ENCODE results near the gene CKS1B. TPM values are rescaled to one million over a fixed set of nuclear protein-coding genes. Genes with fewer than 3 reads are reported as not detected.
"Not testable (repeated sequence)": the region's sequence is repeated elsewhere in the genome, so short reads cannot be mapped to it uniquely, and the experiment has no call there.

The CKS1B gene
- total RNA-seq, 2 experiments from 2014 or later: 204 to 230 TPM

GRCh38 chr1:154974808-154975408 is 427 bp downstream of the CKS1B start:
- peak overlapping the region; percentile 89 for H3K27ac ChIP-seq (ENCODE audit: low read depth, low read length, poor library complexity, severe bottlenecking)
- intact Hi-C loops (cut with micrococcal nuclease; ENCODE audit: unreplicated experiment): loop anchor here (1.0 kb wide), 3 partner anchors 8 to 24 kb away; partner anchors contain the start of genes FLAD1 and PYGO2
- peak overlapping the region; percentile 83 for H3K4me3 ChIP-seq (ENCODE audit: low read depth, low read length, poor library complexity, severe bottlenecking)
- peaks cover 15% of the 10 kb centered on the region; the same call in 1 of the 2 replicates for H4K20me1 ChIP-seq (ENCODE audit: insufficient read depth, low read length)
- TF ChIP-seq EZH2phosphoT487 (IDR thresholded peaks at IDR 0.05; ENCODE audit: borderline replicate concordance, low read depth, low read length) (no peak), CTCF (conservative IDR thresholded peaks at IDR 0.05; ENCODE audit: low read length) (no peak)
- peak; percentile 98 for DNase-seq (ENCODE audit: low spot score)
- peaks cover 49% of the 10 kb centered on the region for H3K36me3 ChIP-seq (ENCODE audit: insufficient read depth, low read length)
- H3K79me2 ChIP-seq (ENCODE audit: insufficient read depth, low read depth, low read length): peaks cover 72% of the 10 kb centered on the region
- peaks cover 52% of the 10 kb centered on the region for H3K4me1 ChIP-seq (ENCODE audit: insufficient read depth, low read length, poor library complexity, severe bottlenecking)
- no peak overlapping the region; the same call in 1 of the 2 replicates for H2AFZ ChIP-seq (ENCODE audit: low read length)
- H3K9me3 ChIP-seq (ENCODE audit: low read length): no peaks in the 10 kb centered on the region
- ChIA-PET CTCF (ENCODE audit: unreplicated experiment) (no interaction called here), POLR2A (interaction anchor here (0.5 to 0.8 kb wide), 3 partner anchors 47 to 114 kb away, joined by 3 read pairs; no protein-coding TSS in a partner anchor)
- H3K4me2 ChIP-seq (ENCODE audit: low read length): peak overlapping the region; percentile 83
- H3K9me2 ChIP-seq (ENCODE audit: insufficient read depth, low read length): no peaks in the 10 kb centered on the region
- BruUV-seq (replicated peaks): TSS peak; percentile 55

- peak; percentile 50 for DNase-seq (ENCODE audit: low spot score)
- peaks cover 15% of the 10 kb centered on the region; the same call in 1 of the 2 replicates for H4K20me1 ChIP-seq (ENCODE audit: insufficient read depth, low read length)
- peaks cover 72% of the 10 kb centered on the region for H3K79me2 ChIP-seq (ENCODE audit: insufficient read depth, low read depth, low read length)
- peak overlapping the region; percentile 83 for H3K4me2 ChIP-seq (ENCODE audit: low read length)
- H3K36me3 ChIP-seq (ENCODE audit: insufficient read depth, low read length): peaks cover 52% of the 10 kb centered on the region
- no TSS peak for BruUV-seq (replicated peaks)
- peak overlapping the region; percentile 83 for H3K4me3 ChIP-seq (ENCODE audit: low read depth, low read length, poor library complexity, severe bottlenecking)
- CTCF ChIA-PET (ENCODE audit: unreplicated experiment): no interaction called here
- TF ChIP-seq EZH2phosphoT487 (IDR thresholded peaks at IDR 0.05; ENCODE audit: borderline replicate concordance, low read depth, low read length) (no peak), CTCF (conservative IDR thresholded peaks at IDR 0.05; ENCODE audit: low read length) (no peak)
- no peaks in the 10 kb centered on the region for H3K9me2 ChIP-seq (ENCODE audit: insufficient read depth, low read length)
- H3K9me3 ChIP-seq (ENCODE audit: low read length): no peaks in the 10 kb centered on the region
- no peak overlapping the region for H2AFZ ChIP-seq (ENCODE audit: low read length)
- intact Hi-C loops (cut with micrococcal nuclease; ENCODE audit: unreplicated experiment): loop anchor here (1.0 kb wide), 1 partner anchor 8 kb away; the partner anchor contains the start of gene FLAD1
- POLR2A ChIA-PET: no interaction called here
- peak overlapping the region; percentile 89 for H3K27ac ChIP-seq (ENCODE audit: low read depth, low read length, poor library complexity, severe bottlenecking)
- H3K4me1 ChIP-seq (ENCODE audit: insufficient read depth, low read length, poor library complexity, severe bottlenecking): peaks cover 48% of the 10 kb centered on the region
These were observed 1.1 kb downstream of the CKS1B start for GRCh38 chr1:154975409-154976059.

- H3K9me3 ChIP-seq (ENCODE audit: low read length); DNase-seq (ENCODE audit: low spot score); intact Hi-C loops (cut with micrococcal nuclease; ENCODE audit: unreplicated experiment); H2AFZ ChIP-seq (ENCODE audit: low read length); CTCF ChIA-PET (ENCODE audit: unreplicated experiment); BruUV-seq (replicated peaks); H3K9me2 ChIP-seq (ENCODE audit: insufficient read depth, low read length): not testable (repeated sequence)
- peaks cover 60% of the 10 kb centered on the region for H3K79me2 ChIP-seq (ENCODE audit: insufficient read depth, low read depth, low read length)
- POLR2A ChIA-PET: interaction anchor here (0.9 kb wide), 1 partner anchor 22 kb away, joined by 3 read pairs; no protein-coding TSS in a partner anchor
- H3K36me3 ChIP-seq (ENCODE audit: insufficient read depth, low read length): peaks cover 58% of the 10 kb centered on the region
- H4K20me1 ChIP-seq (ENCODE audit: insufficient read depth, low read length): peaks cover 15% of the 10 kb centered on the region; the same call in 1 of the 2 replicates
- peak overlapping the region; percentile 83 for H3K4me2 ChIP-seq (ENCODE audit: low read length)
- H3K27ac ChIP-seq (ENCODE audit: low read depth, low read length, poor library complexity, severe bottlenecking): peak overlapping the region; percentile 10
- peak overlapping the region; percentile 83 for H3K4me3 ChIP-seq (ENCODE audit: low read depth, low read length, poor library complexity, severe bottlenecking)
- H3K4me1 ChIP-seq (ENCODE audit: insufficient read depth, low read length, poor library complexity, severe bottlenecking): peaks cover 38% of the 10 kb centered on the region
These were observed 3.3 kb downstream of the CKS1B start for GRCh38 chr1:154977762-154978161.

Measured in OCI-LY7 (cell line).